Stimulated activated CD8-positive, alpha-beta memory T cell treated with anti-CD3 and anti-CD28 coated beads, Interleukin-2, amount 100 ng/mL, for 1 hour (primary cell): Measurements from ENCODE around the gene PSMD2.

Experiments used
- DNase-seq, 2 donors: peaks; one replicate each; pipeline ENCODE4 v3.0.0-alpha.2; 2020; ENCODE audit warnings: low read depth in 2 of 2

PSMD2 gene

DNA sequence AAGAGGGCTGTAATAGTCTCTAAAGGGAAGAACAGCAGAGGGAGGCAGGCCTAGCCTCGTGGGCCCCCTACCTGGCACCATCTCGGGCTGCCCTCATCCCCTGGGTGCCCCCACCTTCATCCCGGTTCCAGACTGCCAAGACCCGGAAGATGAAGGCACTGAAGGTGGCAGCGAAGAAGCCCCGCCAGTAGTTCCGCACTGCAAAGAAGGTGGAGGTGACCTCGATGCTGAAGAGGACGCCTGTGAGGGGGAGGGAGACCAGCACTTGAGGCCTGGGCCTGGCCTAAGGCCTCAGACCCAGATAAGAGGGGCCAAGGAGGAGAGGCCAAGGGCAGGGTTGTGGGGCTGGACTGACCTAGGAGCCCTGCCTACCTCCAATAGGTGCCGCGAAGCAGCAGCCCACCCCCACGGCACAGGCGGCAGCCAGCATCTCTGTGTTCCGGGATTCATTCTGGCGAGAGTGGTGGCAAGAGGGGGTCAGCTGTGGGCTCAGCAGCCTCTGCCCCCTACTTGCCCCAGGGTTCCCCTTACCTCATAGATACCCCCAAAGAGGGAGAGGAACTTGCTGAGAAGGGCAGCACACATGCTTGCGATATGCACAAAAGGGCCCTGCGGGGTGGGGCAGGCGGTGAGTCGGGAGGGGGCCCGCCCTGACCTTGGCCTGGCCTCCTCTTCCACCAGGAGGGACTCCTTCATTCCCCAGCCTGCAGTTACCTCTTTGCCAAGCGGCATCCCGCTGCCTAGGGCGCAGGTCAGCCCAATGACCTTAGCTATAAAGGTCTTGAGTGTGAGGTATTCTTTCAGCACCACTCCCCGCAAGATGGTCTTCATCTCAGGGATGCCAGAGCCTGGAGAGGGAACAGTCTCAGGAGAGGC is 58.4 kb downstream of the PSMD2 start:
- no peak for DNase-seq

DNA sequence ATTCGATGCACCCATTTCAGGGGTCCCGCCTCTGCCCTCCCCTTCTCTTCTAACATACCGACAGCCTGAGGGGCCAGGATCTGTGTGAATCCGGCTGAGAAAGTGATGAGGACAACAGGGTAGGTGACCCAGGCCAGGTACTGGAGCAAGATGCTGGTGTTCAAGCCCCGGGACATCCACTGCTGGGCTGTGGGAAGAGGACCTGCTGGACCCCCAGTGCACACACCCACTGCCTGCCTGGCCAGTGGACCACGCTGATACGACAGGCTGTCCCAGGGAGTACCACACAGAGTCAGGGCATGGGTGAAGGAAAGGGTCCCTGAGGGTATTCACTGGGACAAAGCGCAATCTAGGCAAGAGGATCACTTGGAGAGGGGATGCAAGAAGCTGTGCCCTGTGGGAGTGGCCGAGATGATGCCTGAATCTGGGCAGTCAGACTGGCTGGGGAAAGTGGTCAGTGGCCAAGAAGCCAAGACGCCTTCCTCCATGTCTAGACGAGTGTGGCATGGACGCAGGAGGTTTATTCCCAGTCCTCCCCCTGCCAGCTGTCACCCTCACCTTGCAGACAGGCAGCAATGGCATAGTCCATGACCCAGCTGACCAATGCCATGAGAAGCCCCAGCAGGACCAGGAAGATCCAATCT is 59.2 kb downstream of the PSMD2 start:
- DNase-seq, result no peak
